HCT116 (cell line): ENCODE results near the gene ARHGAP10. TPM values are rescaled to one million over a fixed set of nuclear protein-coding genes. Genes with fewer than 3 reads are reported as not detected.

ENCODE experiments used
- ATAC-seq: fragments of 200-7000 bp; cut with Tn5 transposase; 2 replicates; pipeline ENCODE4 v1.9.1; 2020; ENCODE audit warnings: mild to moderate bottlenecking, moderate library complexity
- BruUV-seq: library from RNA; stranded (reverse); fragments of 400-500 nt; replicated peaks from 2 replicates; lab custom pipeline; 2021; lab: Mats Ljungman, UMichigan
- CTCF ChIA-PET: fragments of 300-600 bp; sonication (Branson Sonifier 250); formaldehyde crosslinking; loops from one replicate; lab custom pipeline; 2021; ENCODE audit warnings: antibody characterized with exemption; lab: Charles Lee
- POLR2A ChIA-PET: fragments of 300-600, 350-600 bp; sonication (Branson Sonifier 250); formaldehyde crosslinking; loops from one replicate; lab custom pipeline; 2021; ENCODE audit warnings: antibody characterized with exemption; lab: Charles Lee
- RAD21 ChIA-PET, 2 experiments: fragments of 300-600 bp; sonication (Branson Sonifier 250); formaldehyde crosslinking; loops; one replicate each; lab custom pipeline; 2023; ENCODE audit warnings: low total read pairs in 2 of 2; ENCODE audit not compliant: uncharacterized antibody in 2 of 2, unreplicated experiment in 2 of 2, low non-redundant PET in 1 of 2; lab: Charles Lee
- DNase-seq: peaks from one replicate; pipeline ENCODE4 v3.0.0-alpha.2; 2010; ENCODE audit warnings: low read depth, low spot score
- H2AFZ ChIP-seq: fragments of 200-600 bp; shearing (Covaris generic), sonication (generic); 2 replicates; pipeline ENCODE4 v1.6.1; 2017; ENCODE audit warnings: low read depth, mixed run types, mixed read lengths, antibody characterized with exemption, low read length; ENCODE audit not compliant: poor library complexity, severe bottlenecking
- H3K27ac ChIP-seq: 2 replicates; pipeline ENCODE4 v1.5.1; 2012; ENCODE audit warnings: low read depth, low read length
- H3K27me3 ChIP-seq: fragments of 200-600 bp; sonication (generic); 2 replicates; pipeline ENCODE4 v1.6.1; 2016; ENCODE audit warnings: mixed run types, low read length, mixed read lengths; ENCODE audit not compliant: insufficient read depth
- H3K36me3 ChIP-seq, 2 experiments: fragments of 200-500 bp in 1 of 2; fragments of 200-600 bp in 1 of 2; sonication (Bioruptor generic) in 1 of 2; sonication (generic) in 1 of 2; 2 replicates each; pipeline versions ENCODE4 v1.5.1 to v1.6.1; 2014 to 2016; ENCODE audit warnings: low read length in 2 of 2, inconsistent platforms in 1 of 2, mixed read lengths in 1 of 2, mixed run types in 1 of 2; ENCODE audit not compliant: insufficient read depth in 2 of 2, control insufficient read depth in 1 of 2
- H3K4me1 ChIP-seq, 2 experiments: fragments of 200-600 bp in 1 of 2; sonication (generic) in 1 of 2; 2 replicates each; pipeline versions ENCODE4 v1.5.1 to v1.6.1; 2012 to 2017; ENCODE audit warnings: low read length in 2 of 2, inconsistent platforms in 1 of 2, mild to moderate bottlenecking in 1 of 2, mixed read lengths in 1 of 2, mixed run types in 1 of 2, moderate library complexity in 1 of 2; ENCODE audit not compliant: insufficient read depth in 2 of 2, control insufficient read depth in 1 of 2
- H3K4me2 ChIP-seq: fragments of 200-600 bp; sonication (generic); 2 replicates; pipeline ENCODE4 v1.6.1; 2017; ENCODE audit warnings: mixed run types, low read length, mixed read lengths
- H3K4me3 ChIP-seq, 2 experiments: fragments of 200-600 bp in 1 of 2; sonication (generic) in 1 of 2; replicated peaks in 1 of 2; 2 replicates each; pipeline ENCODE4 v1.5.1; 2011 to 2016; ENCODE audit warnings: low read length in 2 of 2, control low read depth in 1 of 2, low read depth in 1 of 2, mild to moderate bottlenecking in 1 of 2, mixed read lengths in 1 of 2, mixed run types in 1 of 2
- H3K79me2 ChIP-seq: fragments of 200-600 bp; sonication (generic); 2 replicates; pipeline ENCODE4 v1.6.1; 2017; ENCODE audit warnings: mild to moderate bottlenecking, mixed run types, low read length, moderate library complexity, mixed read lengths; ENCODE audit not compliant: insufficient read depth
- H3K9ac ChIP-seq: fragments of 200-600 bp; sonication (generic); 2 replicates; pipeline ENCODE4 v1.6.1; 2016; ENCODE audit warnings: low read length, mixed read lengths
- H3K9me2 ChIP-seq: fragments of 200-600 bp; sonication (generic), shearing (Covaris generic); 2 replicates; pipeline ENCODE4 v1.6.1; 2017; ENCODE audit warnings: mixed run types, mild to moderate bottlenecking, moderate library complexity; ENCODE audit not compliant: insufficient read depth
- H3K9me3 ChIP-seq, 2 experiments: fragments of 200-500 bp in 1 of 2; fragments of 200-600 bp in 1 of 2; sonication (Bioruptor generic) in 1 of 2; sonication (generic) in 1 of 2; 2 replicates each; pipeline ENCODE4 v1.6.1; 2014 to 2017; ENCODE audit warnings: low read length in 2 of 2, mixed read lengths in 2 of 2, inconsistent platforms in 1 of 2, low read depth in 1 of 2, mild to moderate bottlenecking in 1 of 2, mixed run types in 1 of 2, moderate library complexity in 1 of 2; ENCODE audit not compliant: control insufficient read depth in 1 of 2, insufficient read depth in 1 of 2
- H4K20me1 ChIP-seq: fragments of 200-600 bp; sonication (generic), shearing (Covaris generic); 2 replicates; pipeline ENCODE4 v1.6.1; 2017; ENCODE audit warnings: mixed run types, mild to moderate bottlenecking, moderate library complexity; ENCODE audit not compliant: insufficient read depth
- ATF3 ChIP-seq: IDR thresholded peaks from 2 replicates; pipeline ENCODE4 v1.6.1; 2012
- EZH2 ChIP-seq: fragments of 200-600 bp; sonication (generic); IDR thresholded peaks from 2 replicates; pipeline ENCODE4 v1.6.1; 2017; ENCODE audit warnings: antibody characterized with exemption, mixed run types
- EZH2phosphoT487 ChIP-seq: fragments of 200-600 bp; IDR thresholded peaks from 2 replicates; pipeline ENCODE4 v1.6.1; 2018; ENCODE audit warnings: antibody characterized with exemption, borderline replicate concordance
- FOSL1 ChIP-seq: IDR thresholded peaks from 2 replicates; pipeline ENCODE4 v1.6.1; 2012; ENCODE audit warnings: low read depth
- MAX ChIP-seq: IDR thresholded peaks from 2 replicates; pipeline ENCODE4 v1.6.1; 2012
- POLR2A ChIP-seq: IDR thresholded peaks from 2 replicates; pipeline ENCODE4 v1.7.0; 2011; ENCODE audit warnings: borderline replicate concordance; ENCODE audit not compliant: insufficient read depth, insufficient read length; ENCODE audit errors: extremely low read depth
- RAD21 ChIP-seq: IDR thresholded peaks from 2 replicates; pipeline ENCODE4 v1.6.1; 2012; ENCODE audit warnings: low read depth, mild to moderate bottlenecking
- SIN3A ChIP-seq: IDR thresholded peaks from 2 replicates; pipeline ENCODE4 v1.6.1; 2012; ENCODE audit warnings: low read depth
- SP1 ChIP-seq: IDR thresholded peaks from 2 replicates; pipeline ENCODE4 v1.6.1; 2012; ENCODE audit warnings: low read depth
- SRF ChIP-seq: IDR thresholded peaks from 2 replicates; pipeline ENCODE4 v1.6.1; 2012; ENCODE audit warnings: low read depth
- TCF7L2 ChIP-seq: IDR thresholded peaks from 2 replicates; pipeline ENCODE4 v1.7.0; 2011; ENCODE audit warnings: borderline replicate concordance, inconsistent platforms; ENCODE audit not compliant: insufficient read depth, insufficient read length; ENCODE audit errors: extremely low read depth
- ZBTB33 ChIP-seq: IDR thresholded peaks from 2 replicates; pipeline ENCODE4 v1.6.1; 2011; ENCODE audit warnings: mild to moderate bottlenecking, low read length, moderate library complexity; ENCODE audit not compliant: insufficient replicate concordance; ENCODE audit errors: extremely low read depth
- ZFX ChIP-seq: fragments of 450-650 bp; IDR thresholded peaks from 2 replicates; pipeline ENCODE4 v1.6.1; 2017
- ZNF274 ChIP-seq: fragments of 200-500 bp; sonication (Bioruptor generic); IDR thresholded peaks from 2 replicates; pipeline ENCODE4 v1.6.1; 2014; ENCODE audit warnings: mild to moderate bottlenecking, low read depth, low read length, inconsistent platforms
- intact Hi-C: fragments of 100-400 bp; cut with micrococcal nuclease; formaldehyde crosslinking; loops from 2 replicates; pipeline ENCODE4 v1.10.0; 2022
- total RNA-seq: library from RNA; stranded (reverse); gene quantifications from one replicate; pipeline ENCODE4 v1.2.1, GENCODE V29; 2021; ENCODE audit not compliant: unreplicated experiment
- TF ChIP-seq, protein P1 (sequence below): IDR thresholded peaks from 2 replicates; pipeline ENCODE4 v1.6.1; 2012; ENCODE audit warnings: low read depth

ARHGAP10 gene
- total RNA-seq, 1 experiment from 2014 or later, result 24.7 TPM

GRCh38 chr4:147963839-147964238 lies 232.0 kb downstream of the ARHGAP10 start:
- no peaks in the 10 kb centered on the region; the same call in 1 of the 2 replicates for H4K20me1 ChIP-seq
- H3K4me3 ChIP-seq, result no peak overlapping the region
- ChIA-PET POLR2A (no interaction called here), RAD21 (no interaction called here), CTCF (no interaction called here)
- H3K4me1 ChIP-seq, result no peaks in the 10 kb centered on the region
- no peak overlapping the region for H3K9ac ChIP-seq
- no peaks in the 10 kb centered on the region for H3K27me3 ChIP-seq
- ATAC-seq (no peak), DNase-seq (no peak)
- no peaks in the 10 kb centered on the region for H3K79me2 ChIP-seq
- H2AFZ ChIP-seq, result no peak overlapping the region
- H3K4me2 ChIP-seq, result no peak overlapping the region
- no TSS peak for BruUV-seq
- intact Hi-C loops, result no loop called here
- H3K9me3 ChIP-seq, result no peaks in the 10 kb centered on the region
- H3K9me2 ChIP-seq, result no peaks in the 10 kb centered on the region
- no peaks in the 10 kb centered on the region for H3K36me3 ChIP-seq
- no peak for TF ChIP-seq EZH2phosphoT487
- TF ChIP-seq POLR2A, result no peak
- H3K27ac ChIP-seq, result no peak overlapping the region

- H3K36me3 ChIP-seq, result no peaks in the 10 kb centered on the region
- no peak for ATAC-seq
- H3K9ac ChIP-seq, result no peak overlapping the region
- DNase-seq, result no peak
- H2AFZ ChIP-seq, result no peak overlapping the region
- no peaks in the 10 kb centered on the region; the same call in 1 of the 2 replicates for H4K20me1 ChIP-seq
- H3K4me2 ChIP-seq, result no peak overlapping the region
- H3K79me2 ChIP-seq, result no peaks in the 10 kb centered on the region
- BruUV-seq, result no TSS peak
- ChIA-PET CTCF (no interaction called here), POLR2A (no interaction called here), RAD21 (no interaction called here)
- no peak overlapping the region for H3K27ac ChIP-seq
- no peak overlapping the region for H3K4me3 ChIP-seq
- H3K4me1 ChIP-seq, result no peaks in the 10 kb centered on the region
- H3K9me3 ChIP-seq, result no peaks in the 10 kb centered on the region
- H3K27me3 ChIP-seq, result no peaks in the 10 kb centered on the region
- intact Hi-C loops, result no loop called here
- H3K9me2 ChIP-seq, result no peaks in the 10 kb centered on the region
- TF ChIP-seq, protein P1, sequence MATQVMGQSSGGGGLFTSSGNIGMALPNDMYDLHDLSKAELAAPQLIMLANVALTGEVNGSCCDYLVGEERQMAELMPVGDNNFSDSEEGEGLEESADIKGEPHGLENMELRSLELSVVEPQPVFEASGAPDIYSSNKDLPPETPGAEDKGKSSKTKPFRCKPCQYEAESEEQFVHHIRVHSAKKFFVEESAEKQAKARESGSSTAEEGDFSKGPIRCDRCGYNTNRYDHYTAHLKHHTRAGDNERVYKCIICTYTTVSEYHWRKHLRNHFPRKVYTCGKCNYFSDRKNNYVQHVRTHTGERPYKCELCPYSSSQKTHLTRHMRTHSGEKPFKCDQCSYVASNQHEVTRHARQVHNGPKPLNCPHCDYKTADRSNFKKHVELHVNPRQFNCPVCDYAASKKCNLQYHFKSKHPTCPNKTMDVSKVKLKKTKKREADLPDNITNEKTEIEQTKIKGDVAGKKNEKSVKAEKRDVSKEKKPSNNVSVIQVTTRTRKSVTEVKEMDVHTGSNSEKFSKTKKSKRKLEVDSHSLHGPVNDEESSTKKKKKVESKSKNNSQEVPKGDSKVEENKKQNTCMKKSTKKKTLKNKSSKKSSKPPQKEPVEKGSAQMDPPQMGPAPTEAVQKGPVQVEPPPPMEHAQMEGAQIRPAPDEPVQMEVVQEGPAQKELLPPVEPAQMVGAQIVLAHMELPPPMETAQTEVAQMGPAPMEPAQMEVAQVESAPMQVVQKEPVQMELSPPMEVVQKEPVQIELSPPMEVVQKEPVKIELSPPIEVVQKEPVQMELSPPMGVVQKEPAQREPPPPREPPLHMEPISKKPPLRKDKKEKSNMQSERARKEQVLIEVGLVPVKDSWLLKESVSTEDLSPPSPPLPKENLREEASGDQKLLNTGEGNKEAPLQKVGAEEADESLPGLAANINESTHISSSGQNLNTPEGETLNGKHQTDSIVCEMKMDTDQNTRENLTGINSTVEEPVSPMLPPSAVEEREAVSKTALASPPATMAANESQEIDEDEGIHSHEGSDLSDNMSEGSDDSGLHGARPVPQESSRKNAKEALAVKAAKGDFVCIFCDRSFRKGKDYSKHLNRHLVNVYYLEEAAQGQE, result no peak
- no peak for TF ChIP-seq EZH2
- no peak for TF ChIP-seq POLR2A
- TF ChIP-seq FOSL1, result no peak
- TF ChIP-seq RAD21, result no peak
- TF ChIP-seq ZFX, result no peak
- TF ChIP-seq SIN3A, result no peak
- no peak for TF ChIP-seq EZH2phosphoT487
- no peak for TF ChIP-seq ATF3
- no peak for TF ChIP-seq SP1
- no peak for TF ChIP-seq MAX
- no peak for TF ChIP-seq ZNF274
- no peak for TF ChIP-seq ZBTB33
- no peak for TF ChIP-seq SRF
- no peak for TF ChIP-seq TCF7L2
These were observed 232.5 kb downstream of the ARHGAP10 start for GRCh38 chr4:147964266-147964880.
